ENCODE measurements around the gene AICDA. TPM values are rescaled to one million over a fixed set of nuclear protein-coding genes. Genes with fewer than 3 reads are reported as not detected.
"Not testable (repeated sequence)": the region's sequence is repeated elsewhere in the genome, so short reads cannot be mapped to it uniquely, and the experiment has no call there.

Gene AICDA
- total and polyA plus RNA-seq, 4 donors = 0.28 TPM; not detected in 3

DNA sequence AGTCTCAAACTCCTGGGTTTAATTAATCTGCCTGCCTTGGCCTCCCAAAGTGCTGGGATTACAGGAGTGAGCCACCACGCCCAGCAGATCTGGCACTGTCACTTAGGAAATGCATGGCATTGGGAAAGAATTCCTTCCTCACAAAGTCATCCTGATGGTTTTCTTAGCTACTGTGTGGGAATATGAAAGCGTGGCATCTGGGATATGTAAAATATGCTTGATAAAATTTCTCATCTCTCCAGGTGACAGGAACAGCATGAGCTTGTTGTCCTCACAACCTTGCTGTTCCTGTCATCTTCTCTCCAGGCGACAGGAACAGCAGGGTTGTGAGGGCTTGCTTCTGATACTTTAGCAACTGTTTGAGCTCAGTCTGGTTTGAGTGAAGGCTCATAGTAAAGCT lies 16.1 kb upstream of the AICDA start (continued):
- TF ChIP-seq, protein P1, sequence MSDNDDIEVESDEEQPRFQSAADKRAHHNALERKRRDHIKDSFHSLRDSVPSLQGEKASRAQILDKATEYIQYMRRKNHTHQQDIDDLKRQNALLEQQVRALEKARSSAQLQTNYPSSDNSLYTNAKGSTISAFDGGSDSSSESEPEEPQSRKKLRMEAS (IDR thresholded peaks at IDR 0.05) = no peak
- TF ChIP-seq FOXA1 (IDR thresholded peaks at IDR 0.05) = no peak
- TF ChIP-seq FOXA2 (IDR thresholded peaks at IDR 0.05) = no peak
- TF ChIP-seq, protein P2, sequence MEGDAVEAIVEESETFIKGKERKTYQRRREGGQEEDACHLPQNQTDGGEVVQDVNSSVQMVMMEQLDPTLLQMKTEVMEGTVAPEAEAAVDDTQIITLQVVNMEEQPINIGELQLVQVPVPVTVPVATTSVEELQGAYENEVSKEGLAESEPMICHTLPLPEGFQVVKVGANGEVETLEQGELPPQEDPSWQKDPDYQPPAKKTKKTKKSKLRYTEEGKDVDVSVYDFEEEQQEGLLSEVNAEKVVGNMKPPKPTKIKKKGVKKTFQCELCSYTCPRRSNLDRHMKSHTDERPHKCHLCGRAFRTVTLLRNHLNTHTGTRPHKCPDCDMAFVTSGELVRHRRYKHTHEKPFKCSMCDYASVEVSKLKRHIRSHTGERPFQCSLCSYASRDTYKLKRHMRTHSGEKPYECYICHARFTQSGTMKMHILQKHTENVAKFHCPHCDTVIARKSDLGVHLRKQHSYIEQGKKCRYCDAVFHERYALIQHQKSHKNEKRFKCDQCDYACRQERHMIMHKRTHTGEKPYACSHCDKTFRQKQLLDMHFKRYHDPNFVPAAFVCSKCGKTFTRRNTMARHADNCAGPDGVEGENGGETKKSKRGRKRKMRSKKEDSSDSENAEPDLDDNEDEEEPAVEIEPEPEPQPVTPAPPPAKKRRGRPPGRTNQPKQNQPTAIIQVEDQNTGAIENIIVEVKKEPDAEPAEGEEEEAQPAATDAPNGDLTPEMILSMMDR (IDR thresholded peaks at IDR 0.05; ENCODE audit: low read depth, low read length, missing input control) = no peak
- TF ChIP-seq JUND (IDR thresholded peaks at IDR 0.05) = no peak
- no peak for TF ChIP-seq RXRA (IDR thresholded peaks at IDR 0.05)
- no peak for TF ChIP-seq HNF4A (conservative IDR thresholded peaks at IDR 0.05)
- no peak for TF ChIP-seq GABPA (IDR thresholded peaks at IDR 0.05 in 1 of 2, conservative IDR thresholded peaks at IDR 0.05 in 1 of 2)
- no peak for TF ChIP-seq TAF1 (conservative IDR thresholded peaks at IDR 0.05)

DNA sequence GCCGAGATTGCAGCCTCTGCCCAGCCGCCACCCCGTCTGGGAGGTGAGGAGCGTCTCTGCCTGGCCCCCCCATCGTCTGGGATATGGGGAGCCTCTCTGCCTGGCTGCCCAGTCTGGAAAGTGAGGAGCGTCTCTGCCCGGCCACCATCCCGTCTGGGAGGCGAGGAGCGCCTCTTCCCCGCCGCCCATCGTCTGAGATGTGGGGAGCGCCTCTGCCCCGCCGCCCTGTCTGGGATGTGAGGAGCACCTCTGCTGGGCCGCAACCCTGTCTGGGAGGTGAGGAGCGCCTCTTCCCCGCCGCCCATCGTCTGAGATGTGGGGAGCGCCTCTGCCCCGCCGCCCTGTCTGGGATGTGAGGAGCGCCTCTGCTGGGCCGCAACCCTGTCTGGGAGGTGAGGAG lies 12.1 kb upstream of the AICDA start:
- not testable (repeated sequence) for H3K4me1 ChIP-seq (ENCODE audit: control insufficient read depth in 4 of 4, insufficient read depth in 4 of 4, low read length in 3 of 4); H3K4me3 ChIP-seq (ENCODE audit: low read depth in 1 of 3, low read length in 3 of 3); DNase-seq (ENCODE audit: low spot score); H3K9me3 ChIP-seq (ENCODE audit: control insufficient read depth in 4 of 4, low read length in 3 of 4); H3K27me3 ChIP-seq (ENCODE audit: control insufficient read depth in 4 of 4, insufficient read depth in 4 of 4, low read length in 3 of 4); H3K27ac ChIP-seq (ENCODE audit: low read depth in 1 of 2, low read length in 2 of 2); H3K36me3 ChIP-seq (ENCODE audit: control insufficient read depth in 4 of 4, insufficient read depth in 3 of 4, low read depth in 1 of 4, low read length in 3 of 4); H3K9ac ChIP-seq (ENCODE audit: low read depth in 1 of 2, low read length in 2 of 2)
- WGBS = 97% methylated on average over 25 of the region's 26 CpGs

DNA sequence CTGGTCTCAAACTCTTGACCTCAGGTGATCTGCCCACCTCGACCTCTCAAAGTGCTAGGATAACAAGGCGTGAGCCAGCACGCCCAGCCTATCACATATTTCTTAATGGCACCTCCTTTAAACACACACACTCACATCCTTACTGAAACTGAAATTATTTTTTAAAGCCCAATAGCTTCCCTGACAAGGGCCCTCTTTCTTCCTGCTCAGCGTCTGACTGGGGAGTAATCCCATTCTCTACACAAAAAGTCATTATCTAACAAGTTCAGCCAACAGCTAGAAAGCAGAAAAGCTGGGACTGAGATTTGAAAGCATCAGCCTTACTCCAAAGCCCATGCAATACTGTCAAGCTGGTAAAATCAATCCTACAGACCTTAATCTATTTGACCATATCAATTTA lies 10.0 kb upstream of the AICDA start:
- WGBS = 66% methylated on average over 4 of the region's 4 CpGs
- Histone ChIP-seq H3K27ac (ENCODE audit: low read depth in 1 of 2, low read length in 2 of 2) (no peak overlapping the region), H3K9ac (ENCODE audit: low read depth in 1 of 2, low read length in 2 of 2) (no peak overlapping the region), H3K27me3 (ENCODE audit: control insufficient read depth in 4 of 4, insufficient read depth in 4 of 4, low read length in 3 of 4) (no peaks in the 10 kb centered on the region), H3K4me1 (ENCODE audit: control insufficient read depth in 4 of 4, insufficient read depth in 4 of 4, low read length in 3 of 4) (no peaks in the 10 kb centered on the region), H3K4me3 (ENCODE audit: low read depth in 1 of 3, low read length in 3 of 3) (no peak overlapping the region), H3K36me3 (ENCODE audit: control insufficient read depth in 4 of 4, insufficient read depth in 3 of 4, low read depth in 1 of 4, low read length in 3 of 4) (no peaks in the 10 kb centered on the region), H3K9me3 (ENCODE audit: control insufficient read depth in 4 of 4, low read length in 3 of 4) (peaks cover 0 to 2% (median 0%) of the 10 kb centered on the region in 4 donors)
- DNase-seq (ENCODE audit: low spot score) = no peak
- no peak for TF ChIP-seq YY1 (IDR thresholded peaks at IDR 0.05)
- no peak for TF ChIP-seq GABPA (IDR thresholded peaks at IDR 0.05 in 1 of 2, conservative IDR thresholded peaks at IDR 0.05 in 1 of 2)
- TF ChIP-seq NR2F2 (IDR thresholded peaks at IDR 0.05) = no peak
- TF ChIP-seq FOXA2 (IDR thresholded peaks at IDR 0.05) = no peak
- TF ChIP-seq, protein P2 (IDR thresholded peaks at IDR 0.05; ENCODE audit: low read depth, low read length, missing input control) = no peak
- TF ChIP-seq SP1 (IDR thresholded peaks at IDR 0.05) = no peak
- TF ChIP-seq, protein P3, sequence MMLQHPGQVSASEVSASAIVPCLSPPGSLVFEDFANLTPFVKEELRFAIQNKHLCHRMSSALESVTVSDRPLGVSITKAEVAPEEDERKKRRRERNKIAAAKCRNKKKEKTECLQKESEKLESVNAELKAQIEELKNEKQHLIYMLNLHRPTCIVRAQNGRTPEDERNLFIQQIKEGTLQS (IDR thresholded peaks at IDR 0.05) = no peak
- TF ChIP-seq, protein P1 (IDR thresholded peaks at IDR 0.05) = no peak
- TF ChIP-seq RAD21 (IDR thresholded peaks at IDR 0.05) = no peak
- no peak for TF ChIP-seq RXRA (IDR thresholded peaks at IDR 0.05)
